ENCODE data around the gene FARS2. TPM values are rescaled to one million over a fixed set of nuclear protein-coding genes. Genes with fewer than 3 reads are reported as not detected.

Gene FARS2
- total and polyA plus RNA-seq, 5 donors from 2014 or later, result 26.9 to 39.7 (median 34.9) TPM

- Mint-ChIP-seq H3K9me3 (peaks cover 0 to 11% (median 1%) of the 10 kb centered on the region in 7 donors), H3K27ac (peak overlapping the region in 1 of 3 donors; percentile 20), H3K4me3 (no peak overlapping the region), H3K4me1 (peaks cover 18 to 21% (median 19%) of the 10 kb centered on the region in 4 donors), H3K36me3 (peaks cover 19% of the 10 kb centered on the region), H3K27me3 (no peaks in the 10 kb centered on the region)
- DNase-seq (no peak), ATAC-seq (ENCODE audit: low read depth in 2 of 2) (no peak)
- H3K36me3 ChIP-seq (ENCODE audit: control insufficient read depth, insufficient read depth, low read length), result no peaks in the 10 kb centered on the region
- H3K4me3 ChIP-seq (ENCODE audit: low read depth, low read length), result no peak overlapping the region
- H3K9me3 ChIP-seq (ENCODE audit: control insufficient read depth in 2 of 2, low read length in 2 of 2), result no peaks in the 10 kb centered on the region
- no peak overlapping the region for H3K27ac ChIP-seq (ENCODE audit: insufficient read depth, low read length, poor library complexity, severe bottlenecking)
- H3K4me1 ChIP-seq (ENCODE audit: control insufficient read depth, insufficient read depth, low read length, poor library complexity, severe bottlenecking), result no peaks in the 10 kb centered on the region
- H3K27me3 ChIP-seq (ENCODE audit: control insufficient read depth, insufficient read depth, low read length), result no peaks in the 10 kb centered on the region
Measured at GRCh38 chr6:5569491-5569890, 308.2 kb downstream of the FARS2 start.

- no peaks in the 10 kb centered on the region for H3K27me3 Mint-ChIP-seq
Measured at GRCh38 chr6:5570641-5571040, 309.3 kb downstream of the FARS2 start.

GRCh38 chr6:5580736-5581581, 319.6 kb downstream of the FARS2 start:
- Mint-ChIP-seq H3K27me3 (no peaks in the 10 kb centered on the region), H3K4me3 (peak overlapping the region in 2 of 4 donors; percentile 53 to 76), H3K27ac (peak overlapping the region; percentile 56 to 90 (median 87)), H3K36me3 (peaks cover 15% of the 10 kb centered on the region), H3K4me1 (peaks cover 5 to 14% (median 8%) of the 10 kb centered on the region in 4 donors), H3K9me3 (peaks cover 0 to 7% (median 3%) of the 10 kb centered on the region in 7 donors)
- H3K4me1 ChIP-seq (ENCODE audit: control insufficient read depth, insufficient read depth, low read length, poor library complexity, severe bottlenecking), result no peaks in the 10 kb centered on the region
- ATAC-seq (ENCODE audit: low read depth in 2 of 2) (peak in 1 of 2 donors; percentile 52), DNase-seq (peak in 2 of 3 donors; percentile 6 to 43)
- no peak overlapping the region for H3K4me3 ChIP-seq (ENCODE audit: low read depth, low read length)
- H3K36me3 ChIP-seq (ENCODE audit: control insufficient read depth, insufficient read depth, low read length), result no peaks in the 10 kb centered on the region
- H3K27ac ChIP-seq (ENCODE audit: insufficient read depth, low read length, poor library complexity, severe bottlenecking), result no peak overlapping the region
- H3K9me3 ChIP-seq (ENCODE audit: control insufficient read depth in 2 of 2, low read length in 2 of 2), result no peaks in the 10 kb centered on the region
- H3K27me3 ChIP-seq (ENCODE audit: control insufficient read depth, insufficient read depth, low read length), result no peaks in the 10 kb centered on the region

More at GRCh38 chr6:5570641-5571040, 309.3 kb downstream of the FARS2 start:
- H3K36me3 ChIP-seq (ENCODE audit: control insufficient read depth, insufficient read depth, low read length), result no peaks in the 10 kb centered on the region
- ATAC-seq (ENCODE audit: low read depth in 2 of 2), result no peak
- no peak overlapping the region for H3K27ac Mint-ChIP-seq
- no peak for DNase-seq
- no peak overlapping the region for H3K4me3 ChIP-seq (ENCODE audit: low read depth, low read length)
- H3K9me3 Mint-ChIP-seq, result peaks cover 0 to 11% (median 0%) of the 10 kb centered on the region in 7 donors
- no peak overlapping the region for H3K27ac ChIP-seq (ENCODE audit: insufficient read depth, low read length, poor library complexity, severe bottlenecking)
- no peak overlapping the region for H3K4me3 Mint-ChIP-seq
- no peaks in the 10 kb centered on the region for H3K4me1 ChIP-seq (ENCODE audit: control insufficient read depth, insufficient read depth, low read length, poor library complexity, severe bottlenecking)
- H3K9me3 ChIP-seq (ENCODE audit: control insufficient read depth in 2 of 2, low read length in 2 of 2), result no peaks in the 10 kb centered on the region
- H3K27me3 ChIP-seq (ENCODE audit: control insufficient read depth, insufficient read depth, low read length), result no peaks in the 10 kb centered on the region
- peaks cover 18 to 21% (median 20%) of the 10 kb centered on the region in 4 donors for H3K4me1 Mint-ChIP-seq
- peaks cover 27% of the 10 kb centered on the region for H3K36me3 Mint-ChIP-seq

GRCh38 chr6:5582762-5583161, 321.4 kb downstream of the FARS2 start:
- H3K4me3 Mint-ChIP-seq, result no peak overlapping the region
- peaks cover 5 to 14% (median 8%) of the 10 kb centered on the region in 4 donors for H3K4me1 Mint-ChIP-seq
- Histone ChIP-seq H3K4me3 (ENCODE audit: low read depth, low read length) (no peak overlapping the region), H3K4me1 (ENCODE audit: control insufficient read depth, insufficient read depth, low read length, poor library complexity, severe bottlenecking) (no peaks in the 10 kb centered on the region), H3K9me3 (ENCODE audit: control insufficient read depth in 2 of 2, low read length in 2 of 2) (no peaks in the 10 kb centered on the region), H3K27ac (ENCODE audit: insufficient read depth, low read length, poor library complexity, severe bottlenecking) (no peak overlapping the region), H3K27me3 (ENCODE audit: control insufficient read depth, insufficient read depth, low read length) (no peaks in the 10 kb centered on the region), H3K36me3 (ENCODE audit: control insufficient read depth, insufficient read depth, low read length) (no peaks in the 10 kb centered on the region)
- no peak for DNase-seq
- H3K9me3 Mint-ChIP-seq, result peaks cover 0 to 12% (median 4%) of the 10 kb centered on the region in 7 donors
- no peak for ATAC-seq (ENCODE audit: low read depth in 2 of 2)
- no peaks in the 10 kb centered on the region for H3K27me3 Mint-ChIP-seq
- peaks cover 20% of the 10 kb centered on the region for H3K36me3 Mint-ChIP-seq
- no peak overlapping the region for H3K27ac Mint-ChIP-seq

GRCh38 chr6:5583528-5583927, 322.2 kb downstream of the FARS2 start:
- Histone ChIP-seq H3K4me3 (ENCODE audit: low read depth, low read length) (no peak overlapping the region), H3K4me1 (ENCODE audit: control insufficient read depth, insufficient read depth, low read length, poor library complexity, severe bottlenecking) (no peaks in the 10 kb centered on the region), H3K27ac (ENCODE audit: insufficient read depth, low read length, poor library complexity, severe bottlenecking) (no peak overlapping the region), H3K27me3 (ENCODE audit: control insufficient read depth, insufficient read depth, low read length) (no peaks in the 10 kb centered on the region), H3K9me3 (ENCODE audit: control insufficient read depth in 2 of 2, low read length in 2 of 2) (no peaks in the 10 kb centered on the region), H3K36me3 (ENCODE audit: control insufficient read depth, insufficient read depth, low read length) (no peaks in the 10 kb centered on the region)
- ATAC-seq (ENCODE audit: low read depth in 2 of 2), result no peak
- Mint-ChIP-seq H3K27me3 (no peaks in the 10 kb centered on the region), H3K4me1 (peaks cover 5 to 14% (median 8%) of the 10 kb centered on the region in 4 donors), H3K27ac (no peak overlapping the region), H3K4me3 (no peak overlapping the region), H3K9me3 (peaks cover 0 to 12% (median 4%) of the 10 kb centered on the region in 7 donors), H3K36me3 (peaks cover 20% of the 10 kb centered on the region)
- DNase-seq, result no peak

- no peak overlapping the region for H3K4me3 ChIP-seq (ENCODE audit: low read depth, low read length)
- H3K27me3 Mint-ChIP-seq, result no peaks in the 10 kb centered on the region
- peaks cover 0 to 12% (median 4%) of the 10 kb centered on the region in 7 donors for H3K9me3 Mint-ChIP-seq
- no peaks in the 10 kb centered on the region for H3K9me3 ChIP-seq (ENCODE audit: control insufficient read depth in 2 of 2, low read length in 2 of 2)
- H3K4me1 Mint-ChIP-seq, result peaks cover 5 to 14% (median 10%) of the 10 kb centered on the region in 4 donors
- ATAC-seq (ENCODE audit: low read depth in 2 of 2) (no peak), DNase-seq (no peak)
- H3K36me3 ChIP-seq (ENCODE audit: control insufficient read depth, insufficient read depth, low read length), result no peaks in the 10 kb centered on the region
- no peaks in the 10 kb centered on the region for H3K27me3 ChIP-seq (ENCODE audit: control insufficient read depth, insufficient read depth, low read length)
- H3K4me1 ChIP-seq (ENCODE audit: control insufficient read depth, insufficient read depth, low read length, poor library complexity, severe bottlenecking), result no peaks in the 10 kb centered on the region
- H3K27ac ChIP-seq (ENCODE audit: insufficient read depth, low read length, poor library complexity, severe bottlenecking), result no peak overlapping the region
- peaks cover 20% of the 10 kb centered on the region for H3K36me3 Mint-ChIP-seq
- H3K4me3 Mint-ChIP-seq, result no peak overlapping the region
- H3K27ac Mint-ChIP-seq, result no peak overlapping the region
Measured at GRCh38 chr6:5584078-5584482, 322.8 kb downstream of the FARS2 start.

GRCh38 chr6:5587648-5588047, 326.3 kb downstream of the FARS2 start:
- Histone ChIP-seq H3K36me3 (ENCODE audit: control insufficient read depth, insufficient read depth, low read length) (peaks cover 3% of the 10 kb centered on the region), H3K27me3 (ENCODE audit: control insufficient read depth, insufficient read depth, low read length) (no peaks in the 10 kb centered on the region), H3K9me3 (ENCODE audit: control insufficient read depth in 2 of 2, low read length in 2 of 2) (no peaks in the 10 kb centered on the region), H3K4me1 (ENCODE audit: control insufficient read depth, insufficient read depth, low read length, poor library complexity, severe bottlenecking) (no peaks in the 10 kb centered on the region), H3K27ac (ENCODE audit: insufficient read depth, low read length, poor library complexity, severe bottlenecking) (no peak overlapping the region), H3K4me3 (ENCODE audit: low read depth, low read length) (no peak overlapping the region)
- H3K27ac Mint-ChIP-seq, result no peak overlapping the region
- H3K9me3 Mint-ChIP-seq, result peaks cover 0 to 12% (median 4%) of the 10 kb centered on the region in 7 donors
- H3K4me1 Mint-ChIP-seq, result peaks cover 0 to 6% (median 3%) of the 10 kb centered on the region in 4 donors
- no peak for ATAC-seq (ENCODE audit: low read depth in 2 of 2)
- no peaks in the 10 kb centered on the region for H3K27me3 Mint-ChIP-seq
- H3K4me3 Mint-ChIP-seq, result no peak overlapping the region
- H3K36me3 Mint-ChIP-seq, result peaks cover 14% of the 10 kb centered on the region
- DNase-seq, result no peak
